ENCODE measurements around the gene UBAP1. TPM values are rescaled to one million over a fixed set of nuclear protein-coding genes. Genes with fewer than 3 reads are reported as not detected.
"Not testable (repeated sequence)": the region's sequence is repeated elsewhere in the genome, so short reads cannot be mapped to it uniquely, and the experiment has no call there.

The UBAP1 gene

DNA sequence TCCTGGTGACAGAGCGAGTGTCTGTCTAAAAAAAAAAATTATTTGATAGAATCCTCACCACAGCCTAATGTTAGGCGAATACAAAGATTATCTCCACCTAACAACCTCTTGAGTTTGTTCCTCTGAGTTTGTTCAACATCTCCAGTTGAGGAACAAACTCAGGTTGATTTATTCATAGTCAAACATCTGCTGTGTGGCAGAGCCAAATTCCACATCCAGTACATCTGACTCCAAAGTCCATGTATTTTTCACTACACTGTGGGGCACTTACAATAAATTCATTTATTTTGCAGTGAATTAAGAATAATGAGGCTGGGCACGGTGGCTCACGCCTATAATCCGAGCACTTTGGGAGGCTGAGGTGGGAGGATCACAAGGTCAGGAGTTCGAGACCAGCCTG lies 97.0 kb downstream of the UBAP1 start:
- H3K4me1 ChIP-seq (ENCODE audit: control insufficient read depth, insufficient read depth, low read length) = peaks cover 7% of the 10 kb centered on the region
- H3K27me3 ChIP-seq (ENCODE audit: control insufficient read depth, insufficient read depth, low read length) = no peaks in the 10 kb centered on the region
- H3K9me3 ChIP-seq (replicated peaks; ENCODE audit: low read length) = no peaks in the 10 kb centered on the region
- no peak overlapping the region for H3K4me2 ChIP-seq (ENCODE audit: low read length)
- H3K9ac ChIP-seq (ENCODE audit: low read depth, low read length) = no peak overlapping the region
- H3K4me3 ChIP-seq (ENCODE audit: low read length) = no peak overlapping the region
- H3K36me3 ChIP-seq (ENCODE audit: insufficient read depth, low read length) = no peaks in the 10 kb centered on the region

GRCh38 chr9:34276772-34277171 lies 97.9 kb downstream of the UBAP1 start:
- Histone ChIP-seq H3K4me1 (ENCODE audit: control insufficient read depth, insufficient read depth, low read length) (peaks cover 4% of the 10 kb centered on the region), H3K9me3 (replicated peaks; ENCODE audit: low read length) (no peaks in the 10 kb centered on the region)

GRCh38 chr9:34279411-34279810 lies 100.6 kb downstream of the UBAP1 start:
- Histone ChIP-seq H3K36me3 (ENCODE audit: insufficient read depth, low read length) (no peaks in the 10 kb centered on the region), H3K27me3 (ENCODE audit: control insufficient read depth, insufficient read depth, low read length) (no peaks in the 10 kb centered on the region), H3K9me3 (replicated peaks; ENCODE audit: low read length) (no peaks in the 10 kb centered on the region), H3K4me1 (ENCODE audit: control insufficient read depth, insufficient read depth, low read length) (no peaks in the 10 kb centered on the region), H3K4me3 (ENCODE audit: low read length) (no peak overlapping the region), H3K4me2 (ENCODE audit: low read length) (no peak overlapping the region), H3K9ac (ENCODE audit: low read depth, low read length) (no peak overlapping the region)

More at GRCh38 chr9:34276772-34277171, 97.9 kb downstream of the UBAP1 start:
- no peaks in the 10 kb centered on the region for H3K27me3 ChIP-seq (ENCODE audit: control insufficient read depth, insufficient read depth, low read length)
- H3K9ac ChIP-seq (ENCODE audit: low read depth, low read length) = no peak overlapping the region
- no peak overlapping the region for H3K4me3 ChIP-seq (ENCODE audit: low read length)
- H3K4me2 ChIP-seq (ENCODE audit: low read length) = no peak overlapping the region
- no peaks in the 10 kb centered on the region for H3K36me3 ChIP-seq (ENCODE audit: insufficient read depth, low read length)

GRCh38 chr9:34282096-34282495 lies 103.3 kb downstream of the UBAP1 start:
- Histone ChIP-seq H3K4me3 (ENCODE audit: low read length) (no peak overlapping the region), H3K4me2 (ENCODE audit: low read length) (no peak overlapping the region), H3K9ac (ENCODE audit: low read depth, low read length) (no peak overlapping the region), H3K9me3 (replicated peaks; ENCODE audit: low read length) (no peaks in the 10 kb centered on the region), H3K36me3 (ENCODE audit: insufficient read depth, low read length) (no peaks in the 10 kb centered on the region), H3K27me3 (ENCODE audit: control insufficient read depth, insufficient read depth, low read length) (no peaks in the 10 kb centered on the region), H3K4me1 (ENCODE audit: control insufficient read depth, insufficient read depth, low read length) (no peaks in the 10 kb centered on the region)

DNA sequence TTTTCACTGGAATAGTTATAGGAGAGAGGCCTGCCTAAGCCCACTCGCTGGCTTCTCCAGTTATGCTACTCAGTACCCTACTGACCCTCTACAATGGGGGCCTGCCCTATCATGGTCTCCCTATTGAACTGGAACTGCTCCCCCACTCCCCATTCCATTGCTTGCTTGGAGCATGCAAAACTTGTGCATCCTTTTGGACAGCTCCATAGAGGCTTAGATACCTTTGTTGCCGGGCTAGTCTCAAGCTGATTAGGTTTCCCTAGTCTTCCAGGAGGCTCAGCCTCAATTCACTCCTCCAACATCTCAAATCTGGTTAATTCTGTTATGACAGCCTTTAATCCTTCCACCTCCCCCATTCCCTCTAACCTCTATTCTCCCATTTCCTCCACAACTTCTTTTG lies 110.3 kb downstream of the UBAP1 start:
- Histone ChIP-seq H3K4me3 (ENCODE audit: low read length) (no peak overlapping the region), H3K9ac (ENCODE audit: low read depth, low read length) (no peak overlapping the region), H3K4me2 (ENCODE audit: low read length) (no peak overlapping the region), H3K4me1 (ENCODE audit: control insufficient read depth, insufficient read depth, low read length) (no peaks in the 10 kb centered on the region), H3K9me3 (replicated peaks; ENCODE audit: low read length) (no peaks in the 10 kb centered on the region), H3K36me3 (ENCODE audit: insufficient read depth, low read length) (no peaks in the 10 kb centered on the region), H3K27me3 (ENCODE audit: control insufficient read depth, insufficient read depth, low read length) (no peaks in the 10 kb centered on the region)

DNA sequence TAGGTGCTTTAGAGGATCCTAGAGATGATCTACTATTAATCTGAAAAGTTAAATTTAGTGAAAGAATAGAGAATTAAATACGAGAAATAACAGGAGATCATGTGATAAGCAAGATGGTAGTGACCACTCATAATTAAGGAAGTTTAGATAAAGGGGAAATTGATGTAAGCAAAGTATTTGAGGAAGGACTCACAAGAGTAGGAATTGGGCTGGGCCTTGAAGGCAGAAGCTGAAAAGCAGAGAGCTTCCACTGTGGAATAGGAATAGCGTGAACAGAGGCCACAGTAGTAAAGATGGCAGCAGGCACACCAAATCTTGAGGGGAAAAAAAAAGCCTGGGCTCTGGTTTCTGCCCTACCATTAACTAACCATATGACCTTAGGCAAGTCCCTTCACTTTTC lies 112.2 kb downstream of the UBAP1 start:
- no peaks in the 10 kb centered on the region for H3K4me1 ChIP-seq (ENCODE audit: control insufficient read depth, insufficient read depth, low read length)
- no peak overlapping the region for H3K4me2 ChIP-seq (ENCODE audit: low read length)
- no peaks in the 10 kb centered on the region for H3K9me3 ChIP-seq (replicated peaks; ENCODE audit: low read length)
- H3K36me3 ChIP-seq (ENCODE audit: insufficient read depth, low read length) = no peaks in the 10 kb centered on the region
- H3K9ac ChIP-seq (ENCODE audit: low read depth, low read length) = no peak overlapping the region
- no peak overlapping the region for H3K4me3 ChIP-seq (ENCODE audit: low read length)
- H3K27me3 ChIP-seq (ENCODE audit: control insufficient read depth, insufficient read depth, low read length) = no peaks in the 10 kb centered on the region

- H3K27me3 ChIP-seq (ENCODE audit: control insufficient read depth, insufficient read depth, low read length) = no peaks in the 10 kb centered on the region
- no peaks in the 10 kb centered on the region for H3K9me3 ChIP-seq (replicated peaks; ENCODE audit: low read length)
- no peak overlapping the region for H3K4me3 ChIP-seq (ENCODE audit: low read length)
- H3K36me3 ChIP-seq (ENCODE audit: insufficient read depth, low read length) = no peaks in the 10 kb centered on the region
- no peaks in the 10 kb centered on the region for H3K4me1 ChIP-seq (ENCODE audit: control insufficient read depth, insufficient read depth, low read length)
- H3K9ac ChIP-seq (ENCODE audit: low read depth, low read length) = no peak overlapping the region
- H3K4me2 ChIP-seq (ENCODE audit: low read length) = no peak overlapping the region
These were observed 112.6 kb downstream of the UBAP1 start for GRCh38 chr9:34291423-34291822.

- Histone ChIP-seq H3K4me2 (ENCODE audit: low read length) (no peak overlapping the region), H3K27me3 (ENCODE audit: control insufficient read depth, insufficient read depth, low read length) (no peaks in the 10 kb centered on the region), H3K9ac (ENCODE audit: low read depth, low read length) (no peak overlapping the region), H3K9me3 (replicated peaks; ENCODE audit: low read length) (no peaks in the 10 kb centered on the region), H3K4me3 (ENCODE audit: low read length) (no peak overlapping the region), H3K4me1 (ENCODE audit: control insufficient read depth, insufficient read depth, low read length) (no peaks in the 10 kb centered on the region), H3K36me3 (ENCODE audit: insufficient read depth, low read length) (no peaks in the 10 kb centered on the region)
These were observed 113.7 kb downstream of the UBAP1 start for GRCh38 chr9:34292552-34292951.

GRCh38 chr9:34301064-34301463 lies 122.2 kb downstream of the UBAP1 start:
- H3K27me3 ChIP-seq (ENCODE audit: control insufficient read depth, insufficient read depth, low read length); H3K36me3 ChIP-seq (ENCODE audit: insufficient read depth, low read length); H3K4me2 ChIP-seq (ENCODE audit: low read length); H3K4me1 ChIP-seq (ENCODE audit: control insufficient read depth, insufficient read depth, low read length); H3K9me3 ChIP-seq (replicated peaks; ENCODE audit: low read length); H3K4me3 ChIP-seq (ENCODE audit: low read length); H3K9ac ChIP-seq (ENCODE audit: low read depth, low read length): not testable (repeated sequence)

Small RNAs within 50 kb of the gene (small RNA-seq; reads per million reads assigned to genes)
- gene AL353662.3 = not detected
- not detected for gene RNA5SP282
- not detected for gene RNU2-50P
